ENCODE data around the gene WBP11. TPM values are rescaled to one million over a fixed set of nuclear protein-coding genes. Genes with fewer than 3 reads are reported as not detected.

The WBP11 gene
- total and polyA plus RNA-seq, 9 of the 15 experiments (the other 6 are each of a cell fraction or from before 2014, with no cell fraction given), result 7.7 to 60.8 (median 24.6) TPM

DNA sequence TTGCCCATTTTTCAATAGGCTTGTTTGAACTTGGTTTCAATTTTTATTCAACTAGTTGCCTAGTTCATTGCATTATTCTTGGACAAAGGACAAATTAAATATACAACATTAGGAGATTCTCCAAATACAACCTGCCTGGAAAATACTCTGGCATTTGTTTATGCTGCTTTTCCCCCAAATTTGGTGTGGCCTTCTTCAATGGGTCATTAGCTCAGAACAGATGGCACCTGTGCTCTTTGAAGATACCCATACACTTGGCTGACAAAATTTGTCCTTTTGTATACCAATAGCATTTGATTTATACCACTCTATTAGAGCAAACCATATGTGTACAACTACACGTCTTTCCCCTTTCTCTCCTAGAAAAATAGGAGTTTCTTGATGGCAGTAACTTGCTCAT, 35.7 kb downstream of the WBP11 start:
- intact Hi-C loops (cut with micrococcal nuclease), result no loop called here
- H3K4me1 ChIP-seq (replicated peaks in 1 of 2; ENCODE audit: control insufficient read depth in 2 of 2, insufficient read depth in 2 of 2, low read length in 2 of 2), result no peaks in the 10 kb centered on the region; a peak in 1 of 5 replicates
- H3K4me2 ChIP-seq (ENCODE audit: insufficient read depth, low read length), result no peak overlapping the region
- TF ChIP-seq SIX5 (IDR thresholded peaks at IDR 0.05; ENCODE audit: borderline replicate concordance in 1 of 2, insufficient read depth in 1 of 2, low read depth in 1 of 2, low read length in 2 of 2), result no peak
- no peak overlapping the region for H3K9ac ChIP-seq (ENCODE audit: insufficient read depth in 1 of 2, low read depth in 2 of 2, low read length in 2 of 2)
- H3K9me1 ChIP-seq (ENCODE audit: control insufficient read depth, insufficient read depth, low read length), result no peaks in the 10 kb centered on the region
- ChIA-PET CTCF (ENCODE audit: low intra/inter-chr PET ratio) (no interaction called here), POLR2A (interaction anchor here (0.7 kb wide), 1 partner anchor 808 kb away, joined by 3 read pairs; no protein-coding TSS in a partner anchor)
- H3K4me3 ChIP-seq, result no peak overlapping the region
- H3K79me2 ChIP-seq (ENCODE audit: control insufficient read depth, insufficient read depth, low read length), result no peaks in the 10 kb centered on the region
- BruUV-seq (replicated peaks), result no TSS peak
- DNase-seq (ENCODE audit: extremely low read depth in 1 of 4, low spot score in 3 of 4) (no peak), ATAC-seq (no peak), FAIRE-seq (no peak)
- no peak overlapping the region for H2AFZ ChIP-seq (ENCODE audit: low read depth, low read length)
- H3K27me3 ChIP-seq (ENCODE audit: control insufficient read depth in 2 of 2, insufficient read depth in 2 of 2, low read length in 2 of 2), result no peaks in the 10 kb centered on the region
- H3K36me3 ChIP-seq (ENCODE audit: control insufficient read depth, insufficient read depth, low read length), result no peaks in the 10 kb centered on the region
- 0% methylated on average over 1 of the region's 1 CpG for WGBS (ENCODE audit: insufficient coverage, low coverage, missing lambda C conversion rate)
- H3K9me3 ChIP-seq (replicated peaks; ENCODE audit: control insufficient read depth, insufficient read depth, low read depth, low read length), result no peaks in the 10 kb centered on the region
- no peaks in the 10 kb centered on the region for H4K20me1 ChIP-seq (replicated peaks; ENCODE audit: control insufficient read depth, insufficient read depth, low read length)
- in situ Hi-C loops (cut with MboI), result no loop called here
- H3K27ac ChIP-seq (ENCODE audit: extremely low read depth, low read depth, low read length), result no peak overlapping the region

DNA sequence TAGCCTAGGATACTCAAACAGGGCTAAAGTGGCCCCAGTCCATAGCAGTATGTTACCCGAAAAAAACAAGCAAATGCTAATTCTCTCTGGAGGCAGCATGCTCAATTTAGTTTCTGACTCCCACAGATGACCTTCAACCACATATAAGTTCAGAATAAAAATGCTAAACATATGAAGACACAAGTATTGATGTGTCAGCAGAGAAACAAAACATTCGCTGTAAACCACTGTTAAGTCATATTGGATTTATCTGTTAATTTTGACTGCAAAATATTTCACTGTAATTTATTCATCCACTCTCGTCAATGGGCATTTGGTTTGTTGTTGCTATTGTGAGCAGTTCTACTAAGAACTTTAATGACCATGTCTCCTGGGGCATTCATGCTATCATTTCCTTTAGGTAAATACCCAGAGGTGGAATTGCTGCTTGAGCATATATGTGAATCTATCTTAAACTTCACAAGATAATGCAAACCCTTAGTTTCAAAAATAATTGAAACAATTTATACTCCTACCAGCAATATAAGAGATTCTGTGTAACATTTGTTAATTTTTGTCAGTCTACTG, 36.5 kb downstream of the WBP11 start:
- Histone ChIP-seq H3K9ac (ENCODE audit: insufficient read depth in 1 of 2, low read depth in 2 of 2, low read length in 2 of 2) (no peak overlapping the region), H3K4me2 (ENCODE audit: insufficient read depth, low read length) (no peak overlapping the region), H3K36me3 (ENCODE audit: control insufficient read depth, insufficient read depth, low read length) (no peaks in the 10 kb centered on the region), H3K27ac (ENCODE audit: extremely low read depth, low read depth, low read length) (no peak overlapping the region), H3K9me1 (ENCODE audit: control insufficient read depth, insufficient read depth, low read length) (no peaks in the 10 kb centered on the region), H3K4me1 (replicated peaks in 1 of 2; ENCODE audit: control insufficient read depth in 2 of 2, insufficient read depth in 2 of 2, low read length in 2 of 2) (no peaks in the 10 kb centered on the region; a peak in 1 of 5 replicates), H3K27me3 (ENCODE audit: control insufficient read depth in 2 of 2, insufficient read depth in 2 of 2, low read length in 2 of 2) (no peaks in the 10 kb centered on the region), H4K20me1 (replicated peaks; ENCODE audit: control insufficient read depth, insufficient read depth, low read length) (no peaks in the 10 kb centered on the region), H3K79me2 (ENCODE audit: control insufficient read depth, insufficient read depth, low read length) (no peaks in the 10 kb centered on the region), H2AFZ (ENCODE audit: low read depth, low read length) (no peak overlapping the region), H3K4me3 (no peak overlapping the region), H3K9me3 (replicated peaks; ENCODE audit: control insufficient read depth, insufficient read depth, low read depth, low read length) (no peaks in the 10 kb centered on the region)
- ATAC-seq, result no peak
- 9% methylated on average over 3 of the region's 3 CpGs for WGBS (ENCODE audit: insufficient coverage, low coverage, missing lambda C conversion rate)
- intact Hi-C loops (cut with micrococcal nuclease), result no loop called here
- FAIRE-seq, result no peak
- DNase-seq (ENCODE audit: extremely low read depth in 1 of 4, low spot score in 3 of 4), result no peak
- no TSS peak for BruUV-seq (replicated peaks)
- POLR2A ChIA-PET, result interaction anchor here (0.7 kb wide), 1 partner anchor 809 kb away, joined by 3 read pairs; no protein-coding TSS in a partner anchor
- CTCF ChIA-PET (ENCODE audit: low intra/inter-chr PET ratio), result no interaction called here
- in situ Hi-C loops (cut with MboI), result no loop called here
- TF ChIP-seq ZNF589 (CRISPR knock-in tag; IDR thresholded peaks at IDR 0.05; ENCODE audit: low read depth), result no peak
- no peak for TF ChIP-seq E4F1 (CRISPR knock-in tag; IDR thresholded peaks at IDR 0.05; ENCODE audit: borderline replicate concordance)
- TF ChIP-seq ZBTB8A (IDR thresholded peaks at IDR 0.05; ENCODE audit: partially characterized antibody), result no peak
- no peak for TF ChIP-seq PREB (CRISPR knock-in tag; IDR thresholded peaks at IDR 0.05)
- no peak for TF ChIP-seq RB1 (IDR thresholded peaks at IDR 0.05; ENCODE audit: low read depth)
- no peak for TF ChIP-seq HDAC2 (IDR thresholded peaks at IDR 0.05)
- no peak for TF ChIP-seq ZNF133 (CRISPR knock-in tag; IDR thresholded peaks at IDR 0.05)
- TF ChIP-seq, protein P1, sequence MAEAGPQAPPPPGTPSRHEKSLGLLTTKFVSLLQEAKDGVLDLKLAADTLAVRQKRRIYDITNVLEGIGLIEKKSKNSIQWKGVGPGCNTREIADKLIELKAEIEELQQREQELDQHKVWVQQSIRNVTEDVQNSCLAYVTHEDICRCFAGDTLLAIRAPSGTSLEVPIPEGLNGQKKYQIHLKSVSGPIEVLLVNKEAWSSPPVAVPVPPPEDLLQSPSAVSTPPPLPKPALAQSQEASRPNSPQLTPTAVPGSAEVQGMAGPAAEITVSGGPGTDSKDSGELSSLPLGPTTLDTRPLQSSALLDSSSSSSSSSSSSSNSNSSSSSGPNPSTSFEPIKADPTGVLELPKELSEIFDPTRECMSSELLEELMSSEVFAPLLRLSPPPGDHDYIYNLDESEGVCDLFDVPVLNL (CRISPR knock-in tag; IDR thresholded peaks at IDR 0.05; ENCODE audit: low read depth), result no peak
- TF ChIP-seq ZNF41 (CRISPR knock-in tag; conservative IDR thresholded peaks at IDR 0.05), result no peak
